Osteocyte (in vitro differentiated cells): Measurements from ENCODE around the gene TLR8. TPM values are rescaled to one million over a fixed set of nuclear protein-coding genes. Genes with fewer than 3 reads are reported as not detected.

Experiments
- DNase-seq: peaks from one replicate; pipeline ENCODE4 v3.0.0; 2021; ENCODE audit warnings: mixed read lengths; ENCODE audit not compliant: unreplicated experiment; ENCODE audit errors: extremely low spot score
- H3K27ac Mint-ChIP-seq: one replicate; pipeline ENCODE4 v1.8.0; 2021; ENCODE audit warnings: mild to moderate bottlenecking, mixed read lengths; ENCODE audit not compliant: unreplicated experiment
- H3K27me3 Mint-ChIP-seq: one replicate; pipeline ENCODE4 v1.8.0; 2021; ENCODE audit warnings: mixed read lengths; ENCODE audit not compliant: unreplicated experiment
- H3K36me3 Mint-ChIP-seq: one replicate; pipeline ENCODE4 v1.8.0; 2021; ENCODE audit warnings: mixed read lengths; ENCODE audit not compliant: unreplicated experiment
- H3K4me1 Mint-ChIP-seq: one replicate; pipeline ENCODE4 v1.8.0; 2021; ENCODE audit warnings: mixed read lengths; ENCODE audit not compliant: unreplicated experiment
- H3K4me3 Mint-ChIP-seq: one replicate; pipeline ENCODE4 v1.8.0; 2021; ENCODE audit warnings: mild to moderate bottlenecking, moderate library complexity, mixed read lengths; ENCODE audit not compliant: unreplicated experiment
- H3K9me3 Mint-ChIP-seq: one replicate; pipeline ENCODE4 v1.8.0; 2021; ENCODE audit warnings: mixed read lengths; ENCODE audit not compliant: unreplicated experiment
- CTCF ChIP-seq: fragments of 200-600 bp; sonication (generic); IDR thresholded peaks from 2 replicates; pipeline ENCODE4 v1.5.0; 2021; ENCODE audit warnings: antibody characterized with exemption, mild to moderate bottlenecking, moderate library complexity
- total RNA-seq: library from RNA; stranded (reverse); gene quantifications from 2 replicates; pipeline ENCODE4 v1.2.1, GENCODE V29; 2021

Gene TLR8
- total RNA-seq, 1 donor from 2014 or later, result not detected

GRCh38 chrX:12954376-12954775, 48.0 kb downstream of the TLR8 start:
- Mint-ChIP-seq H3K27ac (no peak overlapping the region), H3K9me3 (no peaks in the 10 kb centered on the region), H3K27me3 (no peaks in the 10 kb centered on the region), H3K4me1 (peaks cover 32% of the 10 kb centered on the region), H3K36me3 (no peaks in the 10 kb centered on the region), H3K4me3 (no peak overlapping the region)
- no peak for DNase-seq
- no peak for TF ChIP-seq CTCF

GRCh38 chrX:12954981-12955380, 48.6 kb downstream of the TLR8 start:
- Mint-ChIP-seq H3K27ac (peak overlapping the region; percentile 96), H3K9me3 (no peaks in the 10 kb centered on the region), H3K27me3 (no peaks in the 10 kb centered on the region), H3K36me3 (no peaks in the 10 kb centered on the region), H3K4me3 (no peak overlapping the region), H3K4me1 (peaks cover 26% of the 10 kb centered on the region)
- DNase-seq, result no peak
- TF ChIP-seq CTCF, result no peak

- Mint-ChIP-seq H3K27me3 (no peaks in the 10 kb centered on the region), H3K36me3 (no peaks in the 10 kb centered on the region), H3K9me3 (no peaks in the 10 kb centered on the region), H3K27ac (peak overlapping the region; percentile 96), H3K4me1 (peaks cover 18% of the 10 kb centered on the region), H3K4me3 (no peak overlapping the region)
- TF ChIP-seq CTCF, result no peak
- DNase-seq, result no peak
These were observed 49.7 kb downstream of the TLR8 start for GRCh38 chrX:12955882-12956703.

- DNase-seq, result no peak
- H3K4me3 Mint-ChIP-seq, result no peak overlapping the region
- peaks cover 18% of the 10 kb centered on the region for H3K4me1 Mint-ChIP-seq
- no peak for TF ChIP-seq CTCF
- no peaks in the 10 kb centered on the region for H3K27me3 Mint-ChIP-seq
- no peaks in the 10 kb centered on the region for H3K9me3 Mint-ChIP-seq
- peak overlapping the region; percentile 96 for H3K27ac Mint-ChIP-seq
- H3K36me3 Mint-ChIP-seq, result no peaks in the 10 kb centered on the region
These were observed 50.5 kb downstream of the TLR8 start for GRCh38 chrX:12956704-12957534.

- peak overlapping the region; percentile 16 for H3K27ac Mint-ChIP-seq
- no peaks in the 10 kb centered on the region for H3K27me3 Mint-ChIP-seq
- H3K36me3 Mint-ChIP-seq, result no peaks in the 10 kb centered on the region
- H3K9me3 Mint-ChIP-seq, result no peaks in the 10 kb centered on the region
- H3K4me3 Mint-ChIP-seq, result no peak overlapping the region
- H3K4me1 Mint-ChIP-seq, result peaks cover 18% of the 10 kb centered on the region
- no peak for DNase-seq
- TF ChIP-seq CTCF, result no peak
These were observed 51.6 kb downstream of the TLR8 start for GRCh38 chrX:12958059-12958458.
